RWPE2 (cell line): ENCODE data around the gene ITGA11.
A peak's percentile ranks its signal among the peaks of the same experiment; 100 is the strongest.

Experiments
- ATAC-seq: fragments of 200-7000 bp; cut with Tn5 transposase; 3 replicates; pipeline ENCODE4 v1.9.1; 2021; ENCODE audit warnings: low read depth
- DNase-seq: peaks from one replicate; pipeline ENCODE4 v3.0.0-alpha.2; 2020; ENCODE audit warnings: low spot score
- H3K27ac ChIP-seq: fragments of 450-650 bp; 2 replicates; pipeline ENCODE4 v1.5.1; 2017; ENCODE audit warnings: mild to moderate bottlenecking; ENCODE audit not compliant: poor library complexity, severe bottlenecking
- H3K27me3 ChIP-seq: fragments of 250-450 bp; sonication (Bioruptor Pico); 2 replicates; pipeline ENCODE4 v1.5.1; 2021; ENCODE audit warnings: mild to moderate bottlenecking, moderate library complexity; ENCODE audit not compliant: insufficient read depth, poor library complexity, severe bottlenecking
- H3K36me3 ChIP-seq: fragments of 250-450 bp; sonication (Bioruptor Pico); 2 replicates; pipeline ENCODE4 v1.5.1; 2020; ENCODE audit warnings: low read depth, mild to moderate bottlenecking, moderate library complexity
- H3K4me1 ChIP-seq: fragments of 250-450 bp; sonication (Bioruptor Pico); 2 replicates; pipeline ENCODE4 v1.5.1; 2021; ENCODE audit warnings: mild to moderate bottlenecking, moderate library complexity; ENCODE audit not compliant: insufficient read depth, poor library complexity, severe bottlenecking
- H3K4me3 ChIP-seq: fragments of 250-450 bp; sonication (Bioruptor Pico); 2 replicates; pipeline ENCODE4 v1.5.1; 2021; ENCODE audit warnings: mild to moderate bottlenecking, moderate library complexity; ENCODE audit not compliant: severe bottlenecking
- H3K9me3 ChIP-seq: fragments of 250-450 bp; sonication (Bioruptor Pico); 2 replicates; pipeline ENCODE4 v1.5.1; 2021; ENCODE audit warnings: mild to moderate bottlenecking, moderate library complexity; ENCODE audit not compliant: severe bottlenecking
- TF ChIP-seq, protein P1 (sequence below): fragments of 450-650 bp; IDR thresholded peaks from one replicate; pipeline ENCODE4 v1.5.1; 2017; ENCODE audit warnings: mild to moderate bottlenecking, moderate library complexity; ENCODE audit not compliant: poor library complexity, severe bottlenecking

Gene ITGA11

GRCh38 chr15:68317281-68318007 lies 114.5 kb downstream of the ITGA11 start:
- no peaks in the 10 kb centered on the region for H3K36me3 ChIP-seq
- DNase-seq (peak; percentile 69), ATAC-seq (no peak)
- H3K4me3 ChIP-seq = no peak overlapping the region
- H3K27me3 ChIP-seq = no peaks in the 10 kb centered on the region
- no peaks in the 10 kb centered on the region for H3K9me3 ChIP-seq
- H3K27ac ChIP-seq = no peak overlapping the region
- H3K4me1 ChIP-seq = no peaks in the 10 kb centered on the region
- TF ChIP-seq, protein P1, sequence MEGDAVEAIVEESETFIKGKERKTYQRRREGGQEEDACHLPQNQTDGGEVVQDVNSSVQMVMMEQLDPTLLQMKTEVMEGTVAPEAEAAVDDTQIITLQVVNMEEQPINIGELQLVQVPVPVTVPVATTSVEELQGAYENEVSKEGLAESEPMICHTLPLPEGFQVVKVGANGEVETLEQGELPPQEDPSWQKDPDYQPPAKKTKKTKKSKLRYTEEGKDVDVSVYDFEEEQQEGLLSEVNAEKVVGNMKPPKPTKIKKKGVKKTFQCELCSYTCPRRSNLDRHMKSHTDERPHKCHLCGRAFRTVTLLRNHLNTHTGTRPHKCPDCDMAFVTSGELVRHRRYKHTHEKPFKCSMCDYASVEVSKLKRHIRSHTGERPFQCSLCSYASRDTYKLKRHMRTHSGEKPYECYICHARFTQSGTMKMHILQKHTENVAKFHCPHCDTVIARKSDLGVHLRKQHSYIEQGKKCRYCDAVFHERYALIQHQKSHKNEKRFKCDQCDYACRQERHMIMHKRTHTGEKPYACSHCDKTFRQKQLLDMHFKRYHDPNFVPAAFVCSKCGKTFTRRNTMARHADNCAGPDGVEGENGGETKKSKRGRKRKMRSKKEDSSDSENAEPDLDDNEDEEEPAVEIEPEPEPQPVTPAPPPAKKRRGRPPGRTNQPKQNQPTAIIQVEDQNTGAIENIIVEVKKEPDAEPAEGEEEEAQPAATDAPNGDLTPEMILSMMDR = no peak

- Histone ChIP-seq H3K36me3 (no peaks in the 10 kb centered on the region), H3K4me3 (no peak overlapping the region), H3K27ac (no peak overlapping the region), H3K9me3 (no peaks in the 10 kb centered on the region), H3K27me3 (no peaks in the 10 kb centered on the region), H3K4me1 (no peaks in the 10 kb centered on the region)
- TF ChIP-seq, protein P1 = peak; percentile 44
- peak; percentile 64 for DNase-seq
- ATAC-seq = no peak
These were observed 115.7 kb downstream of the ITGA11 start for GRCh38 chr15:68316061-68316804.

GRCh38 chr15:68315495-68316031 lies 116.4 kb downstream of the ITGA11 start:
- no peaks in the 10 kb centered on the region for H3K9me3 ChIP-seq
- H3K4me1 ChIP-seq = no peaks in the 10 kb centered on the region
- no peaks in the 10 kb centered on the region for H3K27me3 ChIP-seq
- DNase-seq (peak; percentile 66), ATAC-seq (no peak)
- H3K36me3 ChIP-seq = no peaks in the 10 kb centered on the region
- TF ChIP-seq, protein P1 = no peak
- no peak overlapping the region for H3K27ac ChIP-seq
- no peak overlapping the region for H3K4me3 ChIP-seq

GRCh38 chr15:68315035-68315434 lies 116.9 kb downstream of the ITGA11 start:
- DNase-seq = no peak

More at GRCh38 chr15:68315035-68315434, 116.9 kb downstream of the ITGA11 start:
- Histone ChIP-seq H3K4me1 (no peaks in the 10 kb centered on the region), H3K27me3 (no peaks in the 10 kb centered on the region), H3K27ac (no peak overlapping the region), H3K36me3 (no peaks in the 10 kb centered on the region), H3K4me3 (no peak overlapping the region), H3K9me3 (no peaks in the 10 kb centered on the region)
- TF ChIP-seq, protein P1 = no peak
- ATAC-seq = no peak
